ENCODE results near the gene RTP1. TPM values are rescaled to one million over a fixed set of nuclear protein-coding genes. Genes with fewer than 3 reads are reported as not detected.
A peak's percentile ranks its signal among the peaks of the same experiment; 100 is the strongest.

RTP1 gene
- total and polyA plus RNA-seq, 4 donors, result not detected

GRCh38 chr3:187183903-187184302 is 13.4 kb upstream of the RTP1 start:
- ATAC-seq (ENCODE audit: insufficient read depth, low FRiP score) (no peak), DNase-seq (no peak)
- Histone ChIP-seq H3K4me3 (no peak overlapping the region), H3K27me3 (ENCODE audit: control insufficient read depth in 3 of 3, insufficient read depth in 3 of 3, low read length in 2 of 3) (no peaks in the 10 kb centered on the region), H3K4me1 (ENCODE audit: control insufficient read depth in 5 of 5, insufficient read depth in 5 of 5, low read length in 5 of 5) (peaks cover 0 to 2% (median 0%) of the 10 kb centered on the region in 5 donors), H3K27ac (ENCODE audit: low read depth in 1 of 2, low read length in 1 of 2) (peak overlapping the region in 1 of 2 donors; percentile 21), H3K9me3 (ENCODE audit: control insufficient read depth in 4 of 4, insufficient read depth in 3 of 4, low read length in 3 of 4) (no peaks in the 10 kb centered on the region), H3K36me3 (ENCODE audit: control insufficient read depth in 4 of 4, insufficient read depth in 4 of 4, low read length in 4 of 4) (no peaks in the 10 kb centered on the region), H3K9ac (ENCODE audit: insufficient read depth in 1 of 2, low read length in 2 of 2) (no peak overlapping the region)
- TF ChIP-seq CTCF (IDR thresholded peaks at IDR 0.05; ENCODE audit: control extremely low read depth, extremely low read depth), result no peak
- 89 to 95% methylated on average over 6 of the region's 6 CpGs for WGBS, 2 donors

GRCh38 chr3:187185759-187186158 is 11.5 kb upstream of the RTP1 start:
- ATAC-seq (ENCODE audit: insufficient read depth, low FRiP score), result no peak
- TF ChIP-seq CTCF (IDR thresholded peaks at IDR 0.05; ENCODE audit: control extremely low read depth, extremely low read depth), result no peak
- no peaks in the 10 kb centered on the region for H3K9me3 ChIP-seq (ENCODE audit: control insufficient read depth in 4 of 4, insufficient read depth in 3 of 4, low read length in 3 of 4)
- H3K27me3 ChIP-seq (ENCODE audit: control insufficient read depth in 3 of 3, insufficient read depth in 3 of 3, low read length in 2 of 3), result no peaks in the 10 kb centered on the region
- no peak overlapping the region for H3K4me3 ChIP-seq
- no peak for DNase-seq
- WGBS, 2 donors, result 88 to 89% methylated on average over 4 of the region's 4 CpGs
- H3K27ac ChIP-seq (ENCODE audit: low read depth in 1 of 2, low read length in 1 of 2), result peak overlapping the region in 1 of 2 donors; percentile 83
- H3K9ac ChIP-seq (ENCODE audit: insufficient read depth in 1 of 2, low read length in 2 of 2), result no peak overlapping the region
- no peaks in the 10 kb centered on the region for H3K36me3 ChIP-seq (ENCODE audit: control insufficient read depth in 4 of 4, insufficient read depth in 4 of 4, low read length in 4 of 4)
- H3K4me1 ChIP-seq (ENCODE audit: control insufficient read depth in 5 of 5, insufficient read depth in 5 of 5, low read length in 5 of 5), result peaks cover 0 to 2% (median 0%) of the 10 kb centered on the region in 5 donors

GRCh38 chr3:187186375-187186774 is 10.9 kb upstream of the RTP1 start:
- TF ChIP-seq CTCF (IDR thresholded peaks at IDR 0.05; ENCODE audit: control extremely low read depth, extremely low read depth), result no peak
- no peaks in the 10 kb centered on the region for H3K36me3 ChIP-seq (ENCODE audit: control insufficient read depth in 4 of 4, insufficient read depth in 4 of 4, low read length in 4 of 4)
- DNase-seq (no peak), ATAC-seq (ENCODE audit: insufficient read depth, low FRiP score) (no peak)
- no peaks in the 10 kb centered on the region for H3K9me3 ChIP-seq (ENCODE audit: control insufficient read depth in 4 of 4, insufficient read depth in 3 of 4, low read length in 3 of 4)
- 66 to 68% methylated on average over 2 of the region's 2 CpGs for WGBS, 2 donors
- no peaks in the 10 kb centered on the region for H3K27me3 ChIP-seq (ENCODE audit: control insufficient read depth in 3 of 3, insufficient read depth in 3 of 3, low read length in 2 of 3)
- no peak overlapping the region for H3K4me3 ChIP-seq
- H3K4me1 ChIP-seq (ENCODE audit: control insufficient read depth in 5 of 5, insufficient read depth in 5 of 5, low read length in 5 of 5), result peaks cover 0 to 2% (median 0%) of the 10 kb centered on the region in 5 donors
- no peak overlapping the region for H3K9ac ChIP-seq (ENCODE audit: insufficient read depth in 1 of 2, low read length in 2 of 2)
- H3K27ac ChIP-seq (ENCODE audit: low read depth in 1 of 2, low read length in 1 of 2), result peak overlapping the region in 1 of 2 donors; percentile 83

- peak overlapping the region; percentile 74 to 83 for H3K27ac ChIP-seq (ENCODE audit: low read depth in 1 of 2, low read length in 1 of 2)
- DNase-seq (peak in 1 of 3 donors; percentile 20), ATAC-seq (ENCODE audit: insufficient read depth, low FRiP score) (peak; percentile 76)
- H3K9ac ChIP-seq (ENCODE audit: insufficient read depth in 1 of 2, low read length in 2 of 2), result no peak overlapping the region
- no peaks in the 10 kb centered on the region for H3K36me3 ChIP-seq (ENCODE audit: control insufficient read depth in 4 of 4, insufficient read depth in 4 of 4, low read length in 4 of 4)
- no peak overlapping the region for H3K4me3 ChIP-seq
- WGBS, 2 donors, result 58 to 76% methylated on average over 5 of the region's 5 CpGs
- no peaks in the 10 kb centered on the region for H3K27me3 ChIP-seq (ENCODE audit: control insufficient read depth in 3 of 3, insufficient read depth in 3 of 3, low read length in 2 of 3)
- H3K9me3 ChIP-seq (ENCODE audit: control insufficient read depth in 4 of 4, insufficient read depth in 3 of 4, low read length in 3 of 4), result no peaks in the 10 kb centered on the region
- no peak for TF ChIP-seq CTCF (IDR thresholded peaks at IDR 0.05; ENCODE audit: control extremely low read depth, extremely low read depth)
- peaks cover 0 to 2% (median 0%) of the 10 kb centered on the region in 5 donors for H3K4me1 ChIP-seq (ENCODE audit: control insufficient read depth in 5 of 5, insufficient read depth in 5 of 5, low read length in 5 of 5)
Measured at GRCh38 chr3:187186801-187187421, 10.4 kb upstream of the RTP1 start.
